ENCODE data around the gene SULT1E1.

- TF ChIP-seq CTCF (IDR thresholded peaks at IDR 0.05 in 8 of 11, conservative IDR thresholded peaks at IDR 0.05 in 3 of 11) (no peak), POLR2A (IDR thresholded peaks at IDR 0.05) (no peak), POLR2AphosphoS5 (IDR thresholded peaks at IDR 0.05) (no peak)
These were observed 1.8 kb upstream of the SULT1E1 start for GRCh38 chr4:69861756-69862155.

Measured in spleen (tissue), 7 donors.